Neural cell (in vitro differentiated cells): Measurements from ENCODE around the gene ARL6IP6. TPM values are rescaled to one million over a fixed set of nuclear protein-coding genes. Genes with fewer than 3 reads are reported as not detected.

Experiments used
- H2AFZ ChIP-seq: fragments of 200-600, 300-800 bp; sonication (generic), shearing (Covaris generic); 2 replicates; pipeline ENCODE4 v1.6.0; 2014; ENCODE audit warnings: low read depth, mild to moderate bottlenecking, antibody characterized with exemption, low read length, moderate library complexity
- H3F3A ChIP-seq: fragments of 200-600 bp; shearing (Covaris generic); 2 replicates; pipeline ENCODE4 v1.6.1; 2016; ENCODE audit warnings: mild to moderate bottlenecking, moderate library complexity, mixed read lengths, antibody characterized with exemption, low read length; ENCODE audit not compliant: insufficient read depth, poor library complexity, severe bottlenecking
- H3K27ac ChIP-seq: fragments of 200-600, 300-800 bp; sonication (generic), shearing (Covaris generic); 2 replicates; pipeline ENCODE4 v1.5.1; 2014; ENCODE audit warnings: mild to moderate bottlenecking, low read length, moderate library complexity
- H3K27me3 ChIP-seq: fragments of 300-800, 200-600 bp; sonication (generic), shearing (Covaris generic); 2 replicates; pipeline ENCODE4 v1.6.0; 2014; ENCODE audit warnings: mild to moderate bottlenecking, low read depth, low read length, moderate library complexity; ENCODE audit not compliant: insufficient read depth
- H3K36me3 ChIP-seq: fragments of 300-800, 200-600 bp; sonication (generic), shearing (Covaris generic); 2 replicates; pipeline ENCODE4 v1.5.1; 2014; ENCODE audit warnings: mild to moderate bottlenecking, antibody characterized with exemption, low read length, moderate library complexity; ENCODE audit not compliant: insufficient read depth
- H3K4me2 ChIP-seq: fragments of 300-800, 200-600 bp; sonication (generic), shearing (Covaris generic); 2 replicates; pipeline ENCODE4 v1.6.0; 2014; ENCODE audit warnings: mild to moderate bottlenecking, low read length
- H3K4me3 ChIP-seq: fragments of 300-800, 200-600 bp; sonication (generic), shearing (Covaris generic); 2 replicates; pipeline ENCODE4 v1.5.1; 2014; ENCODE audit warnings: mild to moderate bottlenecking, low read length, moderate library complexity
- H3K79me2 ChIP-seq: fragments of 200-600 bp; shearing (Covaris generic); replicated peaks from 2 replicates; pipeline ENCODE4 v1.6.0; 2014; ENCODE audit warnings: mild to moderate bottlenecking, low read length, moderate library complexity; ENCODE audit not compliant: insufficient read depth
- H3K9ac ChIP-seq: fragments of 300-800, 200-600 bp; sonication (generic), shearing (Covaris generic); 2 replicates; pipeline ENCODE4 v1.6.1; 2016; ENCODE audit warnings: mild to moderate bottlenecking, low read length, mixed read lengths
- H3K9me2 ChIP-seq: fragments of 200-600 bp; shearing (Covaris generic); 2 replicates; pipeline ENCODE4 v1.6.1; 2016; ENCODE audit warnings: mild to moderate bottlenecking, low read length, mixed read lengths; ENCODE audit not compliant: insufficient read depth
- H3K9me3 ChIP-seq: fragments of 200-600, 300-800 bp; sonication (generic), shearing (Covaris generic); 2 replicates; pipeline ENCODE4 v1.6.1; 2016; ENCODE audit warnings: mild to moderate bottlenecking, mixed run types, low read length, moderate library complexity, mixed read lengths
- H4K20me1 ChIP-seq: fragments of 200-600 bp; shearing (Covaris generic); 2 replicates; pipeline ENCODE4 v1.6.1; 2016; ENCODE audit warnings: mild to moderate bottlenecking, mixed run types; ENCODE audit not compliant: insufficient read depth
- CTCF ChIP-seq: fragments of 450-650 bp; IDR thresholded peaks from 2 replicates; pipeline ENCODE4 v1.5.1; 2014; ENCODE audit warnings: antibody characterized with exemption, mild to moderate bottlenecking, moderate library complexity; ENCODE audit not compliant: poor library complexity, severe bottlenecking
- EP300 ChIP-seq: fragments of 450-650 bp; conservative IDR thresholded peaks from 2 replicates; pipeline ENCODE4 v1.6.1; 2014; ENCODE audit warnings: antibody characterized with exemption, mild to moderate bottlenecking, moderate library complexity; ENCODE audit not compliant: poor library complexity, severe bottlenecking
- EZH2 ChIP-seq: fragments of 200-600, 300-800 bp; shearing (Covaris generic), sonication (generic); IDR thresholded peaks from 2 replicates; pipeline ENCODE4 v1.6.1; 2014; ENCODE audit warnings: antibody characterized with exemption, low read length, borderline replicate concordance, mild to moderate bottlenecking; ENCODE audit not compliant: insufficient read depth, poor library complexity, severe bottlenecking
- MXI1 ChIP-seq: fragments of 450-650 bp; conservative IDR thresholded peaks from 2 replicates; pipeline ENCODE4 v1.6.1; 2014; ENCODE audit warnings: antibody characterized with exemption, mild to moderate bottlenecking; ENCODE audit not compliant: poor library complexity, severe bottlenecking
- POLR2AphosphoS5 ChIP-seq: IDR thresholded peaks from 2 replicates; pipeline ENCODE4 v1.6.1; 2012
- RAD21 ChIP-seq: fragments of 450-650 bp; conservative IDR thresholded peaks from 2 replicates; pipeline ENCODE4 v1.6.1; 2014; ENCODE audit warnings: antibody characterized with exemption, mild to moderate bottlenecking, moderate library complexity
- REST ChIP-seq: IDR thresholded peaks from 2 replicates; pipeline ENCODE4 v1.6.1; 2012; ENCODE audit warnings: borderline replicate concordance
- SMC3 ChIP-seq: fragments of 450-650 bp; conservative IDR thresholded peaks from 2 replicates; pipeline ENCODE4 v1.6.1; 2014; ENCODE audit warnings: antibody characterized with exemption, mild to moderate bottlenecking, moderate library complexity; ENCODE audit not compliant: poor library complexity
- TAF1 ChIP-seq: IDR thresholded peaks from 2 replicates; pipeline ENCODE4 v1.6.1; 2012; ENCODE audit warnings: low read depth
- polyA plus RNA-seq: library from polyadenylated mRNA; depleted of rRNA; stranded (reverse); fragments of >200 nt; gene quantifications from 2 replicates; pipeline ENCODE4 v1.2.3, GENCODE V29; 2014

The ARL6IP6 gene
- polyA plus RNA-seq, 1 donor from 2014 or later: 46.0 TPM

GRCh38 chr2:152715854-152716428 lies 2.5 kb upstream of the ARL6IP6 start:
- H3K9me3 ChIP-seq: no peaks in the 10 kb centered on the region
- no peaks in the 10 kb centered on the region for H3K27me3 ChIP-seq
- no peaks in the 10 kb centered on the region for H3K9me2 ChIP-seq
- peak overlapping the region; percentile 87 for H3K27ac ChIP-seq
- peak overlapping the region; percentile 83 for H3K4me2 ChIP-seq
- peaks cover 5% of the 10 kb centered on the region for H3K36me3 ChIP-seq
- H2AFZ ChIP-seq: no peak overlapping the region
- H3F3A ChIP-seq: no peaks in the 10 kb centered on the region
- peak overlapping the region; percentile 92 for H3K9ac ChIP-seq
- H3K79me2 ChIP-seq: peaks cover 79% of the 10 kb centered on the region
- H3K4me3 ChIP-seq: peak overlapping the region; percentile 84
- H4K20me1 ChIP-seq: peaks cover 4% of the 10 kb centered on the region
- no peak for TF ChIP-seq SMC3
- TF ChIP-seq RAD21: no peak
- TF ChIP-seq CTCF: peak; percentile 62

GRCh38 chr2:152716805-152717227 lies 1.6 kb upstream of the ARL6IP6 start:
- TF ChIP-seq MXI1: no peak
- no peak for TF ChIP-seq REST
- TF ChIP-seq EZH2: no peak
- no peak for TF ChIP-seq EP300
- TF ChIP-seq CTCF: no peak
- no peak for TF ChIP-seq SMC3
- TF ChIP-seq TAF1: no peak
- TF ChIP-seq POLR2AphosphoS5: no peak
- TF ChIP-seq RAD21: no peak
- Histone ChIP-seq H3K79me2 (peaks cover 74% of the 10 kb centered on the region), H3F3A (no peaks in the 10 kb centered on the region)

More at GRCh38 chr2:152716805-152717227, 1.6 kb upstream of the ARL6IP6 start:
- peak overlapping the region; percentile 87 for H3K27ac ChIP-seq
- H3K4me3 ChIP-seq: peak overlapping the region; percentile 84
- H4K20me1 ChIP-seq: peaks cover under 1% of the 10 kb centered on the region
- no peaks in the 10 kb centered on the region for H3K9me3 ChIP-seq
- peak overlapping the region; percentile 73 for H2AFZ ChIP-seq
- peak overlapping the region; percentile 92 for H3K9ac ChIP-seq
- no peaks in the 10 kb centered on the region for H3K9me2 ChIP-seq
- peak overlapping the region; percentile 83 for H3K4me2 ChIP-seq
- no peaks in the 10 kb centered on the region for H3K27me3 ChIP-seq
- peaks cover 5% of the 10 kb centered on the region for H3K36me3 ChIP-seq
